NOMO-1 treated with DMSO at 0.1 percent for 48 hours (cell line): ENCODE data around the gene MYL3.
A peak's percentile ranks its signal among the peaks of the same experiment; 100 is the strongest.

Experiments
- DNase-seq: peaks from one replicate; lab custom pipeline; 2025; ENCODE audit not compliant: unreplicated experiment; lab: John Stamatoyannopoulos, UW

MYL3 gene

GRCh38 chr3:46851364-46852333 lies 11.6 kb downstream of the MYL3 start:
- no peak for DNase-seq

- DNase-seq: no peak
Observed at GRCh38 chr3:46850468-46850779, 12.8 kb downstream of the MYL3 start.

DNA sequence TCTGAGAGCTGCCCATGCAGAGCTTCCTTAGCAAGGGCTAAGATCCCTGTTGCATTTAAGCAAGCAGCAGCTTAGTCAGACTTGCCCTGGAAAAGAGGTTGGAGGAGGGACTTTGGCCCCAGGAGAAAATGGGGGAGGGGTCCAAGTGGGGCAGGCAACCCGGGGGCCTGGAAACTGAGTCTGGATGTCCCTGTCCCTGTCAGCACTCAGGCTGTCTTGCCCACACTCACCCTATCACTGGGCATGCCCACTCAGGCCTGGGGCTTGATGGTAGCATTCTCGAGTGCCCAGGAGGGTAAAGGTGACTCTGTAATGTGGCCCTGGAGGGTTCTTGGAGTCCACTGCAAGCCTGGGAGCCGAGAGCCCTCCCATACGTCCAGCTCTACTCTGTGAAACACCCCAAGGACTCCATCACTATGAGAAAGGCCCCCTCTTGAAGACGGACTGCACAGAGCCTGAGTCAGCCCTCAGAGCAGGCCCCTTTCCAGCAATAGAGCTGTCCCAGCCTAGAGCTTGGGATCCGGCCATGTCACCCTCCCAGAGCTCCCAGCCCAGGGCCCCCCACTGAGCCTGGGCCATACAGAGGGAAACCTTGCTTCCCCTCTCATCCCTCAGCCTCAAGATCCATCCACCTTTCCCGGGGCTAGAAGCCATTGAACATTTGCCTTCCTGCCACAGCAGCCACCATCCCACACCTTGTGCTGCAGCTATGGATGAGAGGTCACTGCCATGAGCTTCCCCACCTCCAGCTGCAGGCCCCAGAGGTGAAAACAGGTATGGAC lies 13.4 kb downstream of the MYL3 start:
- DNase-seq: no peak

DNA sequence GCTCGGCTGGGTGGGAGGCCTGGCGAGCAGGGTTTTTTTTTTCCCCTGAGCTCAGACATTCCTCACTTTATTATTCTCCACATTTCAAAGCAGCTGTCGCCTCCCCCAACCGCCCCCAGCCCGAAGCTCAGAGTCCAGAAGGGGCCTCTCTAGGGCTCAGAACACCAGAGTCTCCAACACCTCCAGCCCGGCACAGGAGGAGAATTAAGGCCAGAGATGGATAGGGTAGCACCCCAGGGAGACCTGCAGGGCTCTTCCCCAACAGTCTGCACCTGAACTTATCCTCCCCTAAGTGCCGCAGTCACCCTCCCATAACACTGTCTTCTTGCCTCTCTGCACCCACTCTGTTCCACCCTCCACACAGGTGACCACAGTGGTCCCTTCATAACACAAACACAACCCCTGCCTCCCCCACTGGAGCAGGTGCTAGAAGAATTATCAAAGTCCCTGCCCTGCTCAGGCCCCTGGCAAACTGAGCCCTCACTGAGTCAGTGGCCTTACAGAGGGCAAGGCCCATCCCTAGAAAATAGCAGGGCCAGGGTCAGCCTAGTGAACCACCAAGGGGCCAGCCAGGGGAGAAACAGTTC lies 14.1 kb downstream of the MYL3 start:
- no peak for DNase-seq

GRCh38 chr3:46848271-46849044 lies 14.8 kb downstream of the MYL3 start:
- no peak for DNase-seq

DNA sequence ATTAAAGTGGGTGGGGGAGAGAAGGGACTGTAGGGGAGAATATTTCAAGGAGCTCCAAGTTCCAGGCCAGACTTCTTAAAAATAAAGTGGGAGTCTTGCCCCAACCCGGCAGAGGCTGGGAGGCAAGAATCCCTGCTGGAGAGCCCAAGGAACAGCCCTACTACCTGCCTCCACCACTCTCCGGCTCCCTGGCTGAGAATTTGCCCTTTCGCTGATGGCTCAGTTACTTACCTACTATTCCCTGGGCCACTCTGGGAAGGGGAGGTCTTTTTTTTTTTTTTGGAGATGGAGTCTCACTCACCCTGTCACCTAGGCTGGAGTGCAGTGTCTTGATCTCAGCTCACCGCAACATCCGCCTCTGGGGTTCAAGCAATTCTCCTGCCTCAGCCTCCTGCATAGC lies 15.5 kb downstream of the MYL3 start:
- no peak for DNase-seq

DNA sequence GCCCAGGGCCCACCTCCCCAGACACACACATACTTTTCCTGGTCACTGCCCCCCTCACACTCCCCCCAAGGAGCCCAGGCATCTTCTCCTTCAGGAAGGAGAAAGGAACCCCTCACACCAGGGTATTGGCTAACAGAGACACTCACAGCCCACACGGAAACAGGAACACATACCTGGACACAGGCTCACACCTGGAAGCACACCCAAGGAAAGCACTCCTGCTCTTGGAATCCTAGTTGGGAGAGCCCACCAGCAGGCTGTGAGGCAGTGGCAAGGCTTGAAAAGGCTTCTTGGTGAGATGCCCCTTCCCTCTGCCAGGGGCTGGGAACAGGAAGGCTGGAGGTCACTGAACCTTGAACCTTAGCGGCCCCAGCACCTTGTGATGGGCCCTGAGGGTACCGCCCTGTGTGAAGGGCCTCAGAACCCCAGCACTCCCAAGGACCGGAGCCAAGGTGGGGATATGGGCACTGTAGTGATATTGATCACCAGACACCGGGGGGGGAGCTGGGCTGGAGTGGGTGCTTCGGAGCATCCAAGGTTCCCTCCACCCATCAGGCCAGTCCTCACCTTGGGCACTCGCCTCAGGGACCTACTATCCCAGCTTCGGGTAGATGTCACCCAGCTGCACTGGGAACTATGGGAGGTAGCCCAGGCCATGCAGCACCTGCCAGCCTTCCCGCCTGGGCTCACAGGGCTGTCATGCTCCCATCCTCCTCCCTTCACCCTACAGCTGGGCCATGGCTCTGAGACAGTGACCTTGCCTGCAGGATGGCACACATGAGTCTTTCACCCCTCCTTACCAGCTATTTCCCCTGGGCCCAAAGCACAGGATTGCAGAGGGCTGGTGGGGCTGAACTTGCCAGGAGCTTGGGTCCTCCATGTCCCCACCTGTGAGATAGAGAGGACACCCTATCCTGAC lies 16.4 kb downstream of the MYL3 start:
- no peak for DNase-seq

DNA sequence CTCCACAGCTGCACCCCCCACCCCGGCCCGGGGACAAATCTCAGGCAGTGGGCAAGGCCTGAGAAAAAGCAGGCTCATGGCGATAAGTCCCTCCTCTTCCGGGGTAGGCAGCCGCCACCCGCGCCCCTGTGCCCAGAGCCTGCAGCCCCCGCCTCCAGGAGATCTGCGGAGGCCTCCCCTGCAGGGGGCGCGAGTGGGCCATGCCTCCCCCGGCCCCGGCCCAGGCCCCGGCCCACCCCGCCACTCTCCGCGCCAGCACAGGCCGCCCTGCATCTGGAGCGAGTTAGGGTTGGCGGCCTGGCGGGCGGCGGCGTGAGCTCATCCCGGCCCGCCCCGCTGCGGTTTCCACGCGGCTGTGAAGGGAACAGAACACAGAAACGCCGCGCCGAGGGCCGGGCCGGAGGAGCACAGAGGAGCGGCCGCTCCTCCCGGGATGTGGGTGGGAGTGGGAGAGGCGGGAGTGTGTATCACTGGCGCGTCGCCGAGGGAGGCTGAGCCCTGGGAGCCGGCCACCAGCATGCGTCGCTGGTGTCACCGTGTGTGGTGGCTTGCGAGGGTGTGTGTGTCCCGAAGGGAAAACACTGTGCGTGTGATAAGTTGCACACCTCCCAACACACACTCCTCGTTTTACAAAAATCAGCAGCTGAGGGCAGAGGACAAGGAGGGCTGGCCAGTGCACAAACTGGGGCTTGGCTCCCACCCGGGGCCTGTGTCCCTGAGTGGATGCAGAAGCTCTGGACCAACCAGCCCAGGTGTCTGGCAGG lies 17.2 kb downstream of the MYL3 start:
- DNase-seq: peak; percentile 70

DNA sequence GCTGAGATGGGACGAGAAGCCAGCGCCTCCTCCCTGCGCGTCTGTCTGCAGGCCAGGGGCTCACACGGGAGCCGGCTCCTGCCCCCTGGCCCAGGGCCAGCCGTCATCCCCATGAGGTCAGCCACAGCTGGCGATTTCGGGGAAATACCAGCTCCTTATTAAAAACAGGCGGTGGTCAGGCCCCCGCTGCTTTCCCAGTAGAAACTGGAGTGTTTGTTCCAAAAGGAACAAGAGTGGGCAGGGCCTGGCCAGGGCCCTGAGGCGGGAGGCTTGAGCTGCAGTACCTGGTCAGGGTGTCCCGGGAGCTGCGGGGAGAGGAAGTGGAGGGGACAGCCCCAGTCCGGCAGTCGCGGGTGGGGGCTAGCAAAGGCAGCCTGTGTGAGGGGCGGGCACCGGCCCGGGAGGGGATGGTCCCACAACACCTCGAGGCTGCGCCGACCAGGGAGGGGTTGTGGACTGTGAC lies 17.8 kb downstream of the MYL3 start:
- DNase-seq: no peak

- no peak for DNase-seq
Observed at GRCh38 chr3:46844881-46845312, 18.3 kb downstream of the MYL3 start.

- no peak for DNase-seq
Observed at GRCh38 chr3:46844397-46844796, 18.8 kb downstream of the MYL3 start.

DNA sequence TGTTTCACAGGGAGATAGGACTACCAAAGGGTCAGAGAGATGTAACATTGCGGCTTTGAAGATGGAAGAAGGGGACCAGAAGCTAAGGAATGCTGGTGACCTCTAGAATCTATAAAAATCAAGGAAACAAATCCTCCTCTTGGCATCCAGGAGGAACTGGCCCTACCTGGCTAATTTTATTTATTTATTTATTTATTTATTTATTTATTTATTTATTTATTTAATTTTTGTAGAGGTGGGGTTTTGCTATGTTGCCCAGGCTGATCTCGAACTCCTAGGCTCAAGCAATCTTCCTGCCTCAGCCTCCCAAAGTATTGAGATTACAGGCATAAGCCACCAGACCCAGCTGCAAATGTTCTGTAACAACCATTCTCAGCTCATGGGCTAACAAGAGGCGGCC lies 19.7 kb downstream of the MYL3 start:
- no peak for DNase-seq

DNA sequence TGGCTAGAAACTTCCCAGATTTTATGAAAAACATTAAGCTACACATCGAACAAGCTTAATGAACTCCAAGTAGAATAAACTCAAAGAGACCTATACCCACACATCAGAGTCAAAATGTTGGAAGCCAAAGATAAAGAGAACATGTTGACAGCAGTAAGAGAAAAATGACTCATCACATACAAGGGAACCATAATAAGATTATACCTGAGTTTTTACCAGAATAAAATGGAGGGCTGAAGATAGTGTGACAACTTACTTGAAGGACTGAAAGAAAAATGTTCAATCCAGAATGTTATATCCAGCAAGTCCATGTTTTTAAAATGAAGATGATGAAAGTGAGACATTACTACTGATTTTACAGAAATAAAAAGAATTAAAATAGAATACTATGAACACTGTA lies 22.8 kb downstream of the MYL3 start:
- no peak for DNase-seq

DNA sequence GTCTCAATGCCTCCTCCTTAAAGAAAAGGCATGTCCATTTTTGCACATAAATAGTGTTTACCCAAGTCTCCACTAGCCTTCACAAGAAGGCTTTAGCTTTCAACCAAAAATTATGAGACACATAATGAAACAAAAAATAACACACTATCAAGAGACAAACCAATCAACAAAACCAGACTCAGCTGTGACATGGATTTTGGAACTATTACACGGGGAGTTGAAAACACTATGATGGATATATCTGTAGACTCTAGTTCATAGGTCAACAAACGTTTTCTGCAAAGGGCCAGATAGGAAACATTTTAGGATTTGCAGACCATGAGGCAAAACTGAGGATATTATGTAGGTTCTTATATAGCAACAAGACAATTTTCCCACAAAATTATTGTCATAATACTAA lies 24.9 kb downstream of the MYL3 start:
- no peak for DNase-seq

DNA sequence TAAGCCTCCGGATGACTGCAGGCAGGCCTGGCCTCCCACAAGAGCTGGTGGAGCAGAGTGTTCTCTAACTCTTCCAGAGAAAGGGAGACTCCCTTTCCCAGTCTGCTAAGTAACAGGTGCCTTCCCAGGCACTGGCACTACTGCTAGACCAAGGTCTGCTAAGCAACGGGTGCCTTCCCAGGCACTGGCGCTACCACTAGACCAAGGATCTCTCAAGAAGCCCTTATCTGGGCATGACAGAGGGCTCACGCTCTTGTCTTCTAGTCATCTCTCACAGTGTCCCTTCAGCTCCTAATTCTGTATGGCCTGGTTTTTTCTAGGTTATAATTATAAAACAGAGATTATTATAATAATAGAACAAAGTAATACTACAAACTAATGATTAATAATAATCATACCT lies 27.8 kb downstream of the MYL3 start:
- no peak for DNase-seq

DNA sequence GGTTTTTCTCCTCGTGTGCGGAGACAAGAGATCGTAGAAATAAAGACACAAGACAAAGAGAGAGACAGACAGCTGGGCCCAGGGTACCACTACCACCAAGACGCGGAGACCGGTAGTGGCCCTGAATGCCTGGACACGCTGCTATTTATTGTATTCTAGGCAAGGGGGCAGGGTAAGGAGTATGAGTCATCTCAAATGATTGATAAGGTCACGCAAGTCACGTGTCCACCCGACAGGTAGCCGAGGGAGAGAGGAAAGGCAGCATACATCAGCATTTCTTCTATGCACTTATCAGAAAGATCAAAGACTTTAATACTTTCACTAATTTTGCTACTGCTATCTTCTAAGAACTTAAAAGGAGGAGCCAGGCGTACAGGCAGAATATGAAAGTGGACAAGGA lies 28.2 kb downstream of the MYL3 start:
- no peak for DNase-seq

- no peak for DNase-seq
Observed at GRCh38 chr3:46833346-46834300, 29.6 kb downstream of the MYL3 start.

GRCh38 chr3:46831841-46832240 lies 31.4 kb downstream of the MYL3 start:
- no peak for DNase-seq
